ENCODE measurements around the gene ATG101. TPM values are rescaled to one million over a fixed set of nuclear protein-coding genes. Genes with fewer than 3 reads are reported as not detected.

Gene ATG101, protein sequence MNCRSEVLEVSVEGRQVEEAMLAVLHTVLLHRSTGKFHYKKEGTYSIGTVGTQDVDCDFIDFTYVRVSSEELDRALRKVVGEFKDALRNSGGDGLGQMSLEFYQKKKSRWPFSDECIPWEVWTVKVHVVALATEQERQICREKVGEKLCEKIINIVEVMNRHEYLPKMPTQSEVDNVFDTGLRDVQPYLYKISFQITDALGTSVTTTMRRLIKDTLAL
- total RNA-seq (10 to 100 TPM; 24.4 to 27.0 TPM), polyA plus RNA-seq (10 to 100 TPM; 22.2 to 27.1 TPM)

GRCh38 chr12:52069327-52070184 is at the start of gene ATG101:
ATG101 (plus strand) TSS chr12:52069978; CDS start chr12:52073651, 3,673 bp downstream.
- Histone ChIP-seq H3K27me3 (ENCODE audit: insufficient read depth, low read length) (no peaks in the 10 kb centered on the region), H3K27ac (ENCODE audit: low read depth, low read length) (peak within 1 kb of the TSS; percentile 87), H3K4me3 (ENCODE audit: low read length in 2 of 2) (peak within 1 kb of the TSS; percentile 92 to 96), H3K36me3 (ENCODE audit: insufficient read depth, low read length) (peaks cover 17% of the 10 kb centered on the region), H3K4me1 (ENCODE audit: insufficient read depth, low read length) (peaks cover 42% of the 10 kb centered on the region), H3K9me3 (ENCODE audit: control insufficient read depth in 1 of 2, low read length in 2 of 2) (no peaks in the 10 kb centered on the region)
- Mint-ChIP-seq H3K27me3 (peaks cover 0 to 2% of the 10 kb centered on the region in 2 donors), H3K36me3 (peaks cover 16 to 30% of the 10 kb centered on the region in 2 donors), H3K4me3 (peak within 1 kb of the TSS; percentile 94 to 100 (median 98)), H3K4me1 (peaks cover 36 to 48% (median 41%) of the 10 kb centered on the region in 4 donors), H3K27ac (peak within 1 kb of the TSS; percentile 94 to 100 (median 100)), H3K9me3 (peaks cover 0 to 2% (median 0%) of the 10 kb centered on the region in 8 donors)
- ChIA-PET CTCF (ENCODE audit: partially characterized antibody) (interaction anchor here (0.6 to 17.7 kb wide), 14 partner anchors 8 to 76 kb away, joined by 3 to 289 read pairs (median 6); partner anchors contain the start of gene NR4A1), POLR2A (ENCODE audit: partially characterized antibody) (interaction anchor here (0.8 to 4.1 kb wide), 16 partner anchors 9 to 751 kb away, joined by 3 to 68 read pairs (median 4); partner anchors contain the start of genes NR4A1 and TAMALIN)
- intact Hi-C loops (cut with micrococcal nuclease), result loop anchor here (1.0 kb wide), 4 partner anchors 14 to 44 kb away; partner anchors contain the start of gene NR4A1
- peak; percentile 90 to 92 (median 91) for DNase-seq

DNA sequence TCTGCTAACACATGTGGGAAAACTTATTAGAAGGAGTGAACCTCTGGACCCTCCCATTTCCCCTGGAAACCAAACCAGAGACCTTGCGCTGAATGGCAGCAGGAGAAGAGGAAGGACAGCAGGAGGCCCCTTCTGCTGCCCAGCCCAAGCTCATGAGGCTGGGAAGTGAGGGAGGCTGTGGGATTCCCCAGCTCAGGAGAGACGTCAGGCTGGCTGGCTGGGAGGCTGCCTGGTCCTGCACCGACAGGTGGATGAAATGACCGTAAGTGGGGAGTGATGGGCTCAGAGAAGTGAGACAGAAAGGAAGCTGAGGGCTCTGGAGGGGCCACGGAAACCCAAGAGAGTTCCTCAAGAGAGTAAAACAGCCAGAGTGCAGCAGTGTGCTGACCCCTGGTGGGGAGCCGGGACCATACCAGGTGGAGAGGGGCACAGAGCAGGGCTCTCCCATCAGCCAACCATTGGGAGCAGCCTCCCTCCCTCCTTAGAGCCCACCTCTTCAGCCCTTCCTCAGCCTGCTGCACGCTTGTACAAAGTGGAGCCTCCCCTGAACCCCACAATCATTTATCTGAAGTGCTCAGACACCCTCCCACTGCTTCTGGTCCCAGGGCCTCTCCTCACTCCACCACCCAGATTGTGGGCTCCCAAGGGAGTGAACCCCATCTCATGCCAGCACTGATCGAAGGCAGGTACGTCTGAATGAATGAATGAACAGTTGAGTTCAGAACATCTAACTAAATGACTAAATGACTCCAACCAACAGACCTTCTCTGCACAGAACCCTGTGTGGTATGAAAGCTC is 49.0 kb upstream of the ATG101 start:
- H3K27me3 ChIP-seq (ENCODE audit: insufficient read depth, low read length), result no peaks in the 10 kb centered on the region
- no peaks in the 10 kb centered on the region for H3K36me3 ChIP-seq (ENCODE audit: insufficient read depth, low read length)
- H3K9me3 Mint-ChIP-seq, result peaks cover 0 to 6% (median 0%) of the 10 kb centered on the region in 8 donors
- H3K9me3 ChIP-seq (ENCODE audit: control insufficient read depth in 1 of 2, low read length in 2 of 2), result no peaks in the 10 kb centered on the region
- DNase-seq, result peak; percentile 56 to 62 (median 60)
- peaks cover 0 to 13% of the 10 kb centered on the region in 2 donors for H3K36me3 Mint-ChIP-seq
- H3K27ac ChIP-seq (ENCODE audit: low read depth, low read length), result no peak overlapping the region
- H3K4me1 ChIP-seq (ENCODE audit: insufficient read depth, low read length), result peaks cover 36% of the 10 kb centered on the region
- H3K4me1 Mint-ChIP-seq, result peaks cover 25 to 47% (median 34%) of the 10 kb centered on the region in 4 donors
- intact Hi-C loops (cut with micrococcal nuclease), result no loop called here
- ChIA-PET POLR2A (ENCODE audit: partially characterized antibody) (interaction anchor here (1.8 to 9.9 kb wide), 2 partner anchors 14 to 28 kb away, joined by 11 to 187 read pairs; partner anchors contain the start of gene TAMALIN), CTCF (ENCODE audit: partially characterized antibody) (interaction anchor here (0.6 to 20.6 kb wide), 12 partner anchors 9 to 1541 kb away, joined by 3 to 1048 read pairs (median 8); partner anchors contain the start of genes ATG101 and TAMALIN)
- peak overlapping the region in 4 of 8 donors; percentile 10 to 65 (median 56) for H3K4me3 Mint-ChIP-seq
- H3K27ac Mint-ChIP-seq, result peak overlapping the region in 6 of 7 donors; percentile 35 to 90 (median 80)
- no peaks in the 10 kb centered on the region for H3K27me3 Mint-ChIP-seq
- H3K4me3 ChIP-seq (ENCODE audit: low read length in 2 of 2), result no peak overlapping the region

- peak overlapping the region; percentile 75 to 88 (median 80) for H3K4me3 Mint-ChIP-seq
- peaks cover 29 to 56% (median 39%) of the 10 kb centered on the region in 4 donors for H3K4me1 Mint-ChIP-seq
- H3K9me3 Mint-ChIP-seq, result peaks cover 0 to 3% (median 0%) of the 10 kb centered on the region in 8 donors
- Histone ChIP-seq H3K4me1 (ENCODE audit: insufficient read depth, low read length) (peaks cover 42% of the 10 kb centered on the region), H3K36me3 (ENCODE audit: insufficient read depth, low read length) (no peaks in the 10 kb centered on the region), H3K27ac (ENCODE audit: low read depth, low read length) (peak overlapping the region; percentile 48), H3K27me3 (ENCODE audit: insufficient read depth, low read length) (no peaks in the 10 kb centered on the region), H3K4me3 (ENCODE audit: low read length in 2 of 2) (peak overlapping the region; percentile 36 to 57), H3K9me3 (ENCODE audit: control insufficient read depth in 1 of 2, low read length in 2 of 2) (no peaks in the 10 kb centered on the region)
- ChIA-PET CTCF (ENCODE audit: partially characterized antibody) (interaction anchor here (1.2 to 20.6 kb wide), 11 partner anchors 9 to 132 kb away, joined by 3 to 1048 read pairs (median 7); partner anchors contain the start of genes ATG101, NR4A1 and TAMALIN), POLR2A (ENCODE audit: partially characterized antibody) (interaction anchor here (1.0 to 9.9 kb wide), 8 partner anchors 9 to 202 kb away, joined by 3 to 187 read pairs (median 18); partner anchors contain the start of genes ATG101, NR4A1 and TAMALIN)
- H3K27ac Mint-ChIP-seq, result peak overlapping the region; percentile 53 to 93 (median 86)
- DNase-seq, result peak in 1 of 5 donors; percentile 29
- H3K36me3 Mint-ChIP-seq, result peaks cover 0 to 2% of the 10 kb centered on the region in 2 donors
- intact Hi-C loops (cut with micrococcal nuclease), result loop anchor here (1.0 kb wide), 3 partner anchors 10 to 30 kb away; partner anchors contain the start of gene TAMALIN
- no peaks in the 10 kb centered on the region for H3K27me3 Mint-ChIP-seq
Observed at GRCh38 chr12:52022841-52023181, 47.0 kb upstream of the ATG101 start.

GRCh38 chr12:52023182-52023975 is 46.4 kb upstream of the ATG101 start:
- ChIA-PET CTCF (ENCODE audit: partially characterized antibody) (interaction anchor here (0.5 to 20.6 kb wide), 14 partner anchors 9 to 137 kb away, joined by 3 to 1048 read pairs (median 6); partner anchors contain the start of genes ATG101, NR4A1 and TAMALIN), POLR2A (ENCODE audit: partially characterized antibody) (interaction anchor here (1.0 to 9.9 kb wide), 9 partner anchors 9 to 983 kb away, joined by 3 to 187 read pairs (median 16); partner anchors contain the start of genes ATG101, EIF4B, NR4A1 and TAMALIN)
- intact Hi-C loops (cut with micrococcal nuclease), result loop anchor here (1.0 kb wide), 3 partner anchors 10 to 30 kb away; partner anchors contain the start of gene TAMALIN
- Histone ChIP-seq H3K9me3 (ENCODE audit: control insufficient read depth in 1 of 2, low read length in 2 of 2) (no peaks in the 10 kb centered on the region), H3K27ac (ENCODE audit: low read depth, low read length) (peak overlapping the region; percentile 48), H3K27me3 (ENCODE audit: insufficient read depth, low read length) (no peaks in the 10 kb centered on the region), H3K4me3 (ENCODE audit: low read length in 2 of 2) (peak overlapping the region; percentile 36 to 57), H3K36me3 (ENCODE audit: insufficient read depth, low read length) (no peaks in the 10 kb centered on the region), H3K4me1 (ENCODE audit: insufficient read depth, low read length) (peaks cover 42% of the 10 kb centered on the region)
- peak overlapping the region; percentile 91 to 99 (median 97) for H3K27ac Mint-ChIP-seq
- H3K36me3 Mint-ChIP-seq, result peaks cover 0 to 2% of the 10 kb centered on the region in 2 donors
- peaks cover 29 to 56% (median 39%) of the 10 kb centered on the region in 4 donors for H3K4me1 Mint-ChIP-seq
- DNase-seq, result peak; percentile 87 to 94 (median 88)
- peaks cover 0 to 3% (median 0%) of the 10 kb centered on the region in 8 donors for H3K9me3 Mint-ChIP-seq
- no peaks in the 10 kb centered on the region for H3K27me3 Mint-ChIP-seq
- H3K4me3 Mint-ChIP-seq, result peak overlapping the region; percentile 85 to 99 (median 92)

- Mint-ChIP-seq H3K27ac (peak overlapping the region; percentile 91 to 99 (median 97)), H3K9me3 (peaks cover 0 to 3% (median 0%) of the 10 kb centered on the region in 8 donors), H3K4me3 (peak overlapping the region; percentile 85 to 99 (median 92)), H3K36me3 (peaks cover 0 to 2% of the 10 kb centered on the region in 2 donors), H3K4me1 (peaks cover 29 to 56% (median 39%) of the 10 kb centered on the region in 4 donors), H3K27me3 (no peaks in the 10 kb centered on the region)
- Histone ChIP-seq H3K27ac (ENCODE audit: low read depth, low read length) (peak overlapping the region; percentile 48), H3K36me3 (ENCODE audit: insufficient read depth, low read length) (no peaks in the 10 kb centered on the region), H3K4me1 (ENCODE audit: insufficient read depth, low read length) (peaks cover 42% of the 10 kb centered on the region), H3K27me3 (ENCODE audit: insufficient read depth, low read length) (no peaks in the 10 kb centered on the region), H3K9me3 (ENCODE audit: control insufficient read depth in 1 of 2, low read length in 2 of 2) (no peaks in the 10 kb centered on the region), H3K4me3 (ENCODE audit: low read length in 2 of 2) (peak overlapping the region; percentile 28 to 57)
- intact Hi-C loops (cut with micrococcal nuclease), result loop anchor here (1.0 kb wide), 3 partner anchors 9 to 31 kb away; partner anchors contain the start of gene TAMALIN
- POLR2A ChIA-PET (ENCODE audit: partially characterized antibody), result interaction anchor here (1.0 to 9.9 kb wide), 10 partner anchors 8 to 982 kb away, joined by 3 to 187 read pairs (median 18); partner anchors contain the start of genes ATG101, EIF4B, NR4A1 and TAMALIN
- peak in 1 of 5 donors; percentile 66 for DNase-seq
- CTCF ChIA-PET (ENCODE audit: partially characterized antibody), result interaction anchor here (0.5 to 20.6 kb wide), 26 partner anchors 8 to 549 kb away, joined by 3 to 1048 read pairs (median 11); partner anchors contain the start of genes ATG101, SMIM41 and TAMALIN
Observed at GRCh38 chr12:52023976-52024688, 45.6 kb upstream of the ATG101 start.

Data from CD4-positive, alpha-beta memory T cell (primary cell).